Lower leg skin (tissue), 3 donors: ENCODE measurements around the gene PDE6A.

Experiments used
- CTCF ChIP-seq, 3 donors: fragments of 450-650 bp; IDR thresholded peaks; one replicate each; pipeline ENCODE4 v1.5.1; 2016; ENCODE audit warnings: antibody characterized with exemption in 3 of 3, mild to moderate bottlenecking in 3 of 3, moderate library complexity in 2 of 3
- POLR2A ChIP-seq, 2 donors: fragments of 450-650 bp; IDR thresholded peaks; one replicate each; pipeline ENCODE4 v1.6.1; 2016 to 2017; ENCODE audit warnings: antibody characterized with exemption in 2 of 2, mild to moderate bottlenecking in 1 of 2, moderate library complexity in 1 of 2

- TF ChIP-seq CTCF (IDR thresholded peaks at IDR 0.05) (no peak), POLR2A (IDR thresholded peaks at IDR 0.05) (no peak)
These were observed 91.3 kb downstream of the PDE6A start for GRCh38 chr5:149853331-149853648.
